HG02678 (cell line): Measurements from ENCODE around the gene SUPT5H.

Source experiments
- ATAC-seq: cut with Tn5 transposase; IDR thresholded peaks from one replicate; pipeline ENCODE4 v1.9.1; 2021; ENCODE audit warnings: mild to moderate bottlenecking, moderate library complexity; ENCODE audit not compliant: unreplicated experiment

The SUPT5H gene

GRCh38 chr19:39409208-39410016, 36.0 kb upstream of the SUPT5H start:
- ATAC-seq: no peak

GRCh38 chr19:39410017-39410830, 35.2 kb upstream of the SUPT5H start:
- no peak for ATAC-seq

- no peak for ATAC-seq
Measured at GRCh38 chr19:39410831-39411080, 34.6 kb upstream of the SUPT5H start.

GRCh38 chr19:39411081-39411831, 34.1 kb upstream of the SUPT5H start:
- no peak for ATAC-seq

- ATAC-seq: peak; percentile 22
Measured at GRCh38 chr19:39411832-39412099, 33.6 kb upstream of the SUPT5H start.

- ATAC-seq: peak; percentile 69
Measured at GRCh38 chr19:39412100-39412866, 33.1 kb upstream of the SUPT5H start, which contains the start of gene PLEKHG2. Gene PLEKHG2, plus strand, starts transcription at chr19:39412669. Its CDS starts 1,418 bp downstream, at chr19:39414087.

- ATAC-seq: no peak
Measured at GRCh38 chr19:39412867-39413271, 32.5 kb upstream of the SUPT5H start.

GRCh38 chr19:39413272-39413910, 32.0 kb upstream of the SUPT5H start:
- ATAC-seq: no peak

GRCh38 chr19:39413911-39414608, 31.3 kb upstream of the SUPT5H start:
- ATAC-seq: no peak

- ATAC-seq: no peak
Measured at GRCh38 chr19:39415111-39416046, 30.0 kb upstream of the SUPT5H start.

- ATAC-seq: no peak
Measured at GRCh38 chr19:39416152-39417120, 28.9 kb upstream of the SUPT5H start.

GRCh38 chr19:39417463-39418181, 27.8 kb upstream of the SUPT5H start:
- no peak for ATAC-seq

- ATAC-seq: no peak
Measured at GRCh38 chr19:39419003-39419402, 26.4 kb upstream of the SUPT5H start.

GRCh38 chr19:39420769-39421168, 24.6 kb upstream of the SUPT5H start:
- no peak for ATAC-seq

GRCh38 chr19:39422020-39422419, 23.4 kb upstream of the SUPT5H start:
- ATAC-seq: no peak

GRCh38 chr19:39423258-39424086, 21.9 kb upstream of the SUPT5H start:
- no peak for ATAC-seq
